Upper lobe of left lung (tissue), 4 donors: ENCODE results near the gene EMID1.

Experiments used
- EP300 ChIP-seq, 4 donors: sonication (generic); formaldehyde crosslinking; IDR thresholded peaks; one replicate each; pipeline ENCODE4 v1.5.1; 2017; ENCODE audit warnings: antibody characterized with exemption in 4 of 4, control low read depth in 2 of 4
- POLR2A ChIP-seq, 4 donors: fragments of 450-650 bp; IDR thresholded peaks; one replicate each; pipeline ENCODE4 v1.5.1; 2016 to 2017; ENCODE audit warnings: antibody characterized with exemption in 4 of 4, mild to moderate bottlenecking in 2 of 4
- POLR2AphosphoS5 ChIP-seq, 2 donors: sonication (generic); formaldehyde crosslinking; IDR thresholded peaks; one replicate each; pipeline ENCODE4 v1.5.1; 2017; ENCODE audit warnings: antibody characterized with exemption in 2 of 2
- TF ChIP-seq, protein P1 (sequence below), 6 experiments: fragments of 450-650 bp in 4 of 6; fragments of 200-600 bp in 2 of 6; sonication (generic) in 2 of 6; IDR thresholded peaks; one replicate each; pipeline ENCODE4 v1.5.1; 2016 to 2019; ENCODE audit warnings: antibody characterized with exemption in 6 of 6

DNA sequence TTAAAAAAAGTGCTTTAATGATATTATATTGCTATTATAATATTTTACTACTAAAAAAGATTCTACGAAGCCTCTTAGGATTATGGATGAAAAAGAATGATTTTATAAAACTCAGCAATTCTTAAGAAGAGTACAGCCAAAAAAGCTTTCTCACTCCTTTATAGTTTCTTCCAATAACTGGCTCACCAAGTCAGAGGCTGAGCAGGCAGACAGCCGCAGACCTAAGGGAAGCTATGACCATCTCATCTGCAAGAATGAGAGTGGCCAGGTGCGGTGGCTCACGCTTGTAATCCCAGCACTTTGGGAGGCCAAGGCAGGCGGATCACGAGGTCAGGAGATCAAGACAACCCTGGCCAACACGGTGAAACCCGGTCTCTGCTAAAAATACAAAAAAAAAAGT lies 12.7 kb upstream of the EMID1 start:
- TF ChIP-seq, protein P1, sequence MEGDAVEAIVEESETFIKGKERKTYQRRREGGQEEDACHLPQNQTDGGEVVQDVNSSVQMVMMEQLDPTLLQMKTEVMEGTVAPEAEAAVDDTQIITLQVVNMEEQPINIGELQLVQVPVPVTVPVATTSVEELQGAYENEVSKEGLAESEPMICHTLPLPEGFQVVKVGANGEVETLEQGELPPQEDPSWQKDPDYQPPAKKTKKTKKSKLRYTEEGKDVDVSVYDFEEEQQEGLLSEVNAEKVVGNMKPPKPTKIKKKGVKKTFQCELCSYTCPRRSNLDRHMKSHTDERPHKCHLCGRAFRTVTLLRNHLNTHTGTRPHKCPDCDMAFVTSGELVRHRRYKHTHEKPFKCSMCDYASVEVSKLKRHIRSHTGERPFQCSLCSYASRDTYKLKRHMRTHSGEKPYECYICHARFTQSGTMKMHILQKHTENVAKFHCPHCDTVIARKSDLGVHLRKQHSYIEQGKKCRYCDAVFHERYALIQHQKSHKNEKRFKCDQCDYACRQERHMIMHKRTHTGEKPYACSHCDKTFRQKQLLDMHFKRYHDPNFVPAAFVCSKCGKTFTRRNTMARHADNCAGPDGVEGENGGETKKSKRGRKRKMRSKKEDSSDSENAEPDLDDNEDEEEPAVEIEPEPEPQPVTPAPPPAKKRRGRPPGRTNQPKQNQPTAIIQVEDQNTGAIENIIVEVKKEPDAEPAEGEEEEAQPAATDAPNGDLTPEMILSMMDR (IDR thresholded peaks at IDR 0.05): no peak
- TF ChIP-seq POLR2A (IDR thresholded peaks at IDR 0.05): no peak
- no peak for TF ChIP-seq POLR2AphosphoS5 (IDR thresholded peaks at IDR 0.05)
- no peak for TF ChIP-seq EP300 (IDR thresholded peaks at IDR 0.05)
